NCI-H2227 treated with DMSO at 0.1 percent for 48 hours (cell line): ENCODE measurements around the gene CREB5.
"Not testable (repeated sequence)": the region's sequence is repeated elsewhere in the genome, so short reads cannot be mapped to it uniquely, and the experiment has no call there.

Source experiments
- DNase-seq: peaks from one replicate; lab custom pipeline; 2025; lab: John Stamatoyannopoulos, UW

The CREB5 gene

GRCh38 chr7:28782362-28782761 is 370.0 kb downstream of the CREB5 start:
- no peak for DNase-seq

- DNase-seq, result peak; percentile 38
Measured at GRCh38 chr7:28784171-28784902, 372.0 kb downstream of the CREB5 start.

GRCh38 chr7:28785041-28785995 is 373.0 kb downstream of the CREB5 start:
- no peak for DNase-seq

- not testable (repeated sequence) for DNase-seq
Measured at GRCh38 chr7:28786156-28786555, 373.8 kb downstream of the CREB5 start.

GRCh38 chr7:28787106-28787505 is 374.8 kb downstream of the CREB5 start:
- DNase-seq, result no peak

GRCh38 chr7:28790467-28790866 is 378.1 kb downstream of the CREB5 start:
- DNase-seq, result no peak

GRCh38 chr7:28792858-28793257 is 380.5 kb downstream of the CREB5 start:
- DNase-seq, result no peak

GRCh38 chr7:28793381-28794085 is 381.2 kb downstream of the CREB5 start:
- DNase-seq, result no peak

- DNase-seq, result no peak
Measured at GRCh38 chr7:28798274-28798673, 386.0 kb downstream of the CREB5 start.

- no peak for DNase-seq
Measured at GRCh38 chr7:28799619-28800018, 387.3 kb downstream of the CREB5 start.

- DNase-seq, result no peak
Measured at GRCh38 chr7:28800150-28800549, 387.8 kb downstream of the CREB5 start.

- no peak for DNase-seq
Measured at GRCh38 chr7:28802450-28802849, 390.1 kb downstream of the CREB5 start.

GRCh38 chr7:28804157-28804556 is 391.8 kb downstream of the CREB5 start:
- no peak for DNase-seq

GRCh38 chr7:28804990-28805389 is 392.7 kb downstream of the CREB5 start:
- no peak for DNase-seq

- no peak for DNase-seq
Measured at GRCh38 chr7:28806841-28807240, 394.5 kb downstream of the CREB5 start.

- DNase-seq, result no peak
Measured at GRCh38 chr7:28807396-28807994, 395.2 kb downstream of the CREB5 start.

- no peak for DNase-seq
Measured at GRCh38 chr7:28808796-28809533, 396.6 kb downstream of the CREB5 start.

GRCh38 chr7:28811008-28811407 is 398.7 kb downstream of the CREB5 start:
- no peak for DNase-seq

- no peak for DNase-seq
Measured at GRCh38 chr7:28811701-28812430, 399.5 kb downstream of the CREB5 start.

- no peak for DNase-seq
Measured at GRCh38 chr7:28812616-28813015, 400.3 kb downstream of the CREB5 start.
